OCI-LY3 (cell line): ENCODE measurements around the gene LY6G6C.

Experiments
- H2AFZ ChIP-seq: fragments of 200-600, 300-600 bp; shearing (Covaris generic); 2 replicates; pipeline ENCODE4 v1.6.0; 2014; ENCODE audit warnings: antibody characterized with exemption, low read depth, low read length
- H3K27ac ChIP-seq: fragments of 200-600, 300-600 bp; sonication (generic); 2 replicates; pipeline ENCODE4 v1.5.1; 2014; ENCODE audit warnings: mild to moderate bottlenecking, low read length, moderate library complexity, mixed read lengths
- H3K27me3 ChIP-seq: fragments of 200-600, 300-600 bp; sonication (generic); 2 replicates; pipeline ENCODE4 v1.6.1; 2014; ENCODE audit warnings: low read depth, low read length, mixed read lengths
- H3K36me3 ChIP-seq: fragments of 200-600, 300-600 bp; sonication (generic); replicated peaks from 2 replicates; pipeline ENCODE3; 2014; ENCODE audit warnings: low read depth, low read length, mixed read lengths
- H3K4me1 ChIP-seq: fragments of 300-600, 200-600 bp; sonication (generic); 2 replicates; pipeline ENCODE4 v1.6.1; 2014; ENCODE audit warnings: low read length, mixed read lengths
- H3K4me2 ChIP-seq: fragments of 200-600, 300-600 bp; sonication (generic); 2 replicates; pipeline ENCODE4 v1.6.1; 2014; ENCODE audit warnings: low read length, mixed read lengths
- H3K4me3 ChIP-seq: fragments of 300-600, 200-600 bp; sonication (generic); 2 replicates; pipeline ENCODE4 v1.5.1; 2014; ENCODE audit warnings: antibody characterized with exemption, mild to moderate bottlenecking, low read length, moderate library complexity
- H3K79me2 ChIP-seq: fragments of 300-600, 200-600 bp; shearing (Covaris generic); 2 replicates; pipeline ENCODE4 v1.6.1; 2014; ENCODE audit warnings: mild to moderate bottlenecking, low read length, mixed read lengths
- H3K9ac ChIP-seq: fragments of 300-600, 200-600 bp; shearing (Covaris generic); 2 replicates; pipeline ENCODE4 v1.6.0; 2014; ENCODE audit warnings: mild to moderate bottlenecking, low read length, moderate library complexity
- H3K9me3 ChIP-seq: fragments of 200-600, 300-600 bp; shearing (Covaris generic); 2 replicates; pipeline ENCODE4 v1.6.1; 2014; ENCODE audit warnings: low read length, mixed read lengths; ENCODE audit not compliant: insufficient read depth
- H4K20me1 ChIP-seq: fragments of 200-600, 300-600 bp; sonication (generic); 2 replicates; pipeline ENCODE4 v1.6.1; 2016; ENCODE audit warnings: low read length, mixed read lengths; ENCODE audit not compliant: insufficient read depth
- CTCF ChIP-seq: fragments of 200-600, 300-600 bp; sonication (generic); IDR thresholded peaks from 2 replicates; pipeline ENCODE4 v1.5.1; 2014; ENCODE audit warnings: antibody characterized with exemption, low read length, low read depth
- EZH2phosphoT487 ChIP-seq: fragments of 200-600 bp; shearing (Covaris generic); IDR thresholded peaks from 2 replicates; pipeline ENCODE4 v1.6.1; 2018; ENCODE audit warnings: antibody characterized with exemption, mixed run types, low read depth

The LY6G6C gene

GRCh38 chr6:31768363-31769257 is 47.1 kb upstream of the LY6G6C start:
- Histone ChIP-seq H4K20me1 (no peaks in the 10 kb centered on the region), H3K27ac (no peak overlapping the region), H2AFZ (no peak overlapping the region), H3K79me2 (no peaks in the 10 kb centered on the region), H3K9me3 (no peaks in the 10 kb centered on the region), H3K4me2 (no peak overlapping the region), H3K36me3 (peaks cover 2% of the 10 kb centered on the region), H3K4me3 (no peak overlapping the region), H3K27me3 (no peaks in the 10 kb centered on the region), H3K4me1 (no peaks in the 10 kb centered on the region), H3K9ac (no peak overlapping the region)
- TF ChIP-seq EZH2phosphoT487 (no peak), CTCF (no peak)

GRCh38 chr6:31767096-31767645 is 45.6 kb upstream of the LY6G6C start:
- no peak overlapping the region for H3K4me2 ChIP-seq
- no peak overlapping the region for H3K27ac ChIP-seq
- no peak overlapping the region for H2AFZ ChIP-seq
- no peaks in the 10 kb centered on the region for H3K9me3 ChIP-seq
- peaks cover 4% of the 10 kb centered on the region for H3K36me3 ChIP-seq
- no peak overlapping the region for H3K9ac ChIP-seq
- H3K4me1 ChIP-seq: no peaks in the 10 kb centered on the region
- no peaks in the 10 kb centered on the region for H3K79me2 ChIP-seq
- no peak overlapping the region for H3K4me3 ChIP-seq
- no peaks in the 10 kb centered on the region for H3K27me3 ChIP-seq
- TF ChIP-seq CTCF (no peak), EZH2phosphoT487 (no peak)
- no peaks in the 10 kb centered on the region for H4K20me1 ChIP-seq

GRCh38 chr6:31765910-31766794 is 44.6 kb upstream of the LY6G6C start:
- peaks cover 4% of the 10 kb centered on the region for H3K36me3 ChIP-seq
- no peak overlapping the region for H2AFZ ChIP-seq
- H3K4me3 ChIP-seq: no peak overlapping the region
- no peak for TF ChIP-seq EZH2phosphoT487
- no peak for TF ChIP-seq CTCF
- no peak overlapping the region for H3K27ac ChIP-seq
- H3K4me1 ChIP-seq: no peaks in the 10 kb centered on the region
- H4K20me1 ChIP-seq: no peaks in the 10 kb centered on the region
- H3K4me2 ChIP-seq: no peak overlapping the region
- H3K27me3 ChIP-seq: no peaks in the 10 kb centered on the region
- no peaks in the 10 kb centered on the region for H3K79me2 ChIP-seq
- no peak overlapping the region for H3K9ac ChIP-seq
- no peaks in the 10 kb centered on the region for H3K9me3 ChIP-seq

GRCh38 chr6:31765559-31765909 is 44.0 kb upstream of the LY6G6C start:
- Histone ChIP-seq H3K36me3 (peaks cover 4% of the 10 kb centered on the region), H4K20me1 (no peaks in the 10 kb centered on the region), H3K9me3 (no peaks in the 10 kb centered on the region), H3K4me1 (no peaks in the 10 kb centered on the region), H3K4me3 (no peak overlapping the region), H3K27ac (no peak overlapping the region), H3K27me3 (no peaks in the 10 kb centered on the region), H3K9ac (no peak overlapping the region), H2AFZ (no peak overlapping the region), H3K79me2 (no peaks in the 10 kb centered on the region), H3K4me2 (no peak overlapping the region)
- TF ChIP-seq EZH2phosphoT487 (no peak), CTCF (no peak)
